ENCODE measurements around the gene CPN2. TPM values are rescaled to one million over a fixed set of nuclear protein-coding genes. Genes with fewer than 3 reads are reported as not detected.

The CPN2 gene
- polyA plus RNA-seq, 1 donor from 2014 or later: not detected

DNA sequence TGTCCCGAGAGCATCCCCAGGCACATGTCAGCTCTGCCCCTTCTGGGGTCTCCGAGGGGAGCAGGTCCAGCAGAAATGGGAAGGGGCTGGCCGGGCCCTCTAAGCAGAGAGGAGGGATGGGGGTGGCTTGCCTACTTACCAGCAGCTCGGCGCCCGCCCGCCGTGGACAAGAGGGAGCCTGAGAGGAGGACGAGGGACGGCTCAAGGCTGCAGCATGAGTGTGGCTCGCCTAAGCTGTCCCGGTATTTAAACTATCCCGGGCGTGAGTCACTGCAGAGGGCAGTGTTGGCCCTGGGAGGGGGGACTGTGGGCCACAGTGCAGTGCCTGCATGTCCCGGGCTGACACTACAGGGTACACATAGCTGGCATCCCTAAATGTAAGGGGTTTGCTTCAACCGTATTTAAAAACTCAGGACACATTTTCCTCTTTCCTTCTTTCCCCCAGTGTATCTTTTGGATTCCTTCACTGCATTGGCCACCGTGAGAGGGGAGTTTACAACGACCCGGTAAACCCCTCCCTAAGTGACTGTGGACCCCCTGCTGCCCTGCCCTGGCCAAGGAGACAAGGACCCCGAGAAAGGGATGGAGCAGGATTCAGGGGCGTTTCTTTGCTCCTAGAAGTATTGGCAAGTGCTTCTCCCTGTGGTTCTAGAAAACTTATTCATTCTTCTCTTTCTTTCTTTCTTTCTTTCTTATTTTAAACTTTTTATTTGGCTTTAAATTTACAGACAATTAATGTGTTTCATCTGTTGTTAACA is 18.6 kb upstream of the CPN2 start, which contains the start of gene LRRC15:
Gene LRRC15 (minus strand): TSS at position 222 of the 758 bp plus-strand sequence. CDS start 8,700 bp downstream, outside the sequence.
- Histone ChIP-seq H3F3A (ENCODE audit: insufficient read depth, low read length, poor library complexity, severe bottlenecking) (no peaks in the 10 kb centered on the region), H3K4me2 (ENCODE audit: low read length) (no peak within 1 kb of the TSS), H3K9me3 (ENCODE audit: low read length) (no peaks in the 10 kb centered on the region), H4K20me1 (ENCODE audit: insufficient read depth) (no peaks in the 10 kb centered on the region), H3K27me3 (ENCODE audit: insufficient read depth, low read depth, low read length) (no peaks in the 10 kb centered on the region), H3K79me2 (replicated peaks; ENCODE audit: insufficient read depth, low read length) (no peaks in the 10 kb centered on the region), H2AFZ (ENCODE audit: low read depth, low read length) (no peak within 1 kb of the TSS), H3K4me3 (ENCODE audit: low read length) (no peak within 1 kb of the TSS), H3K9me2 (ENCODE audit: insufficient read depth, low read length) (no peaks in the 10 kb centered on the region), H3K36me3 (ENCODE audit: insufficient read depth, low read length) (no peaks in the 10 kb centered on the region), H3K27ac (ENCODE audit: low read length) (no peak within 1 kb of the TSS), H3K9ac (ENCODE audit: low read length) (no peak within 1 kb of the TSS)
- no peak for TF ChIP-seq POLR2AphosphoS5 (IDR thresholded peaks at IDR 0.05)
- no peak for TF ChIP-seq TAF1 (IDR thresholded peaks at IDR 0.05; ENCODE audit: low read depth)
- no peak for TF ChIP-seq SMC3 (conservative IDR thresholded peaks at IDR 0.05; ENCODE audit: poor library complexity)
- TF ChIP-seq, protein P1, sequence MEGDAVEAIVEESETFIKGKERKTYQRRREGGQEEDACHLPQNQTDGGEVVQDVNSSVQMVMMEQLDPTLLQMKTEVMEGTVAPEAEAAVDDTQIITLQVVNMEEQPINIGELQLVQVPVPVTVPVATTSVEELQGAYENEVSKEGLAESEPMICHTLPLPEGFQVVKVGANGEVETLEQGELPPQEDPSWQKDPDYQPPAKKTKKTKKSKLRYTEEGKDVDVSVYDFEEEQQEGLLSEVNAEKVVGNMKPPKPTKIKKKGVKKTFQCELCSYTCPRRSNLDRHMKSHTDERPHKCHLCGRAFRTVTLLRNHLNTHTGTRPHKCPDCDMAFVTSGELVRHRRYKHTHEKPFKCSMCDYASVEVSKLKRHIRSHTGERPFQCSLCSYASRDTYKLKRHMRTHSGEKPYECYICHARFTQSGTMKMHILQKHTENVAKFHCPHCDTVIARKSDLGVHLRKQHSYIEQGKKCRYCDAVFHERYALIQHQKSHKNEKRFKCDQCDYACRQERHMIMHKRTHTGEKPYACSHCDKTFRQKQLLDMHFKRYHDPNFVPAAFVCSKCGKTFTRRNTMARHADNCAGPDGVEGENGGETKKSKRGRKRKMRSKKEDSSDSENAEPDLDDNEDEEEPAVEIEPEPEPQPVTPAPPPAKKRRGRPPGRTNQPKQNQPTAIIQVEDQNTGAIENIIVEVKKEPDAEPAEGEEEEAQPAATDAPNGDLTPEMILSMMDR (IDR thresholded peaks at IDR 0.05; ENCODE audit: poor library complexity, severe bottlenecking): no peak
- no peak for TF ChIP-seq EZH2 (IDR thresholded peaks at IDR 0.05; ENCODE audit: borderline replicate concordance, insufficient read depth, low read length, poor library complexity, severe bottlenecking)
- no peak for TF ChIP-seq MXI1 (conservative IDR thresholded peaks at IDR 0.05; ENCODE audit: poor library complexity, severe bottlenecking)
- TF ChIP-seq RAD21 (conservative IDR thresholded peaks at IDR 0.05): no peak
- TF ChIP-seq, protein P2, sequence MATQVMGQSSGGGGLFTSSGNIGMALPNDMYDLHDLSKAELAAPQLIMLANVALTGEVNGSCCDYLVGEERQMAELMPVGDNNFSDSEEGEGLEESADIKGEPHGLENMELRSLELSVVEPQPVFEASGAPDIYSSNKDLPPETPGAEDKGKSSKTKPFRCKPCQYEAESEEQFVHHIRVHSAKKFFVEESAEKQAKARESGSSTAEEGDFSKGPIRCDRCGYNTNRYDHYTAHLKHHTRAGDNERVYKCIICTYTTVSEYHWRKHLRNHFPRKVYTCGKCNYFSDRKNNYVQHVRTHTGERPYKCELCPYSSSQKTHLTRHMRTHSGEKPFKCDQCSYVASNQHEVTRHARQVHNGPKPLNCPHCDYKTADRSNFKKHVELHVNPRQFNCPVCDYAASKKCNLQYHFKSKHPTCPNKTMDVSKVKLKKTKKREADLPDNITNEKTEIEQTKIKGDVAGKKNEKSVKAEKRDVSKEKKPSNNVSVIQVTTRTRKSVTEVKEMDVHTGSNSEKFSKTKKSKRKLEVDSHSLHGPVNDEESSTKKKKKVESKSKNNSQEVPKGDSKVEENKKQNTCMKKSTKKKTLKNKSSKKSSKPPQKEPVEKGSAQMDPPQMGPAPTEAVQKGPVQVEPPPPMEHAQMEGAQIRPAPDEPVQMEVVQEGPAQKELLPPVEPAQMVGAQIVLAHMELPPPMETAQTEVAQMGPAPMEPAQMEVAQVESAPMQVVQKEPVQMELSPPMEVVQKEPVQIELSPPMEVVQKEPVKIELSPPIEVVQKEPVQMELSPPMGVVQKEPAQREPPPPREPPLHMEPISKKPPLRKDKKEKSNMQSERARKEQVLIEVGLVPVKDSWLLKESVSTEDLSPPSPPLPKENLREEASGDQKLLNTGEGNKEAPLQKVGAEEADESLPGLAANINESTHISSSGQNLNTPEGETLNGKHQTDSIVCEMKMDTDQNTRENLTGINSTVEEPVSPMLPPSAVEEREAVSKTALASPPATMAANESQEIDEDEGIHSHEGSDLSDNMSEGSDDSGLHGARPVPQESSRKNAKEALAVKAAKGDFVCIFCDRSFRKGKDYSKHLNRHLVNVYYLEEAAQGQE (IDR thresholded peaks at IDR 0.05; ENCODE audit: borderline replicate concordance): no peak
- TF ChIP-seq EP300 (conservative IDR thresholded peaks at IDR 0.05; ENCODE audit: poor library complexity, severe bottlenecking): no peak

DNA sequence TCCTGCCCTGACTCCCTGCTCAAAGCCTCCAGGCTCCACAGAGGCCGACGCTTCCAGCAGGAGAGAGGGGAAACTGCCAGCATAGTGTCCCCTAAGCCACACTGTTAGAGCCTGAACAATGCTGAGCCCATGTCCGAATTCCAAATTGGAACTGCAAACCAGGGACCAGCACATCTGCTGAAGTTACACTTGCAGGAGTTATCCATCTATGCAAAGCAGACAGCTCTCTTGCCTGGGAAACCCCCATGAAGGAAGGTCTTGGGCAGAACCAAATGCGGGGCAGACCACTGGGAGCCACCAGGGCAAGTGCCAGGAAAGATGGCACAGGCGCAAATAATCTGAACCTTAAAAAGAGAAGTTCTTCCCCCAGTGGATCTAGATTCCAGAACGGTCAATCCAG is 17.8 kb upstream of the CPN2 start:
- TF ChIP-seq POLR2AphosphoS5 (IDR thresholded peaks at IDR 0.05): no peak
- no peak for TF ChIP-seq SMC3 (conservative IDR thresholded peaks at IDR 0.05; ENCODE audit: poor library complexity)
- TF ChIP-seq TAF1 (IDR thresholded peaks at IDR 0.05; ENCODE audit: low read depth): no peak
- TF ChIP-seq EP300 (conservative IDR thresholded peaks at IDR 0.05; ENCODE audit: poor library complexity, severe bottlenecking): no peak
- Histone ChIP-seq H3K4me3 (ENCODE audit: low read length) (no peak overlapping the region), H3K4me2 (ENCODE audit: low read length) (no peak overlapping the region), H3K9me3 (ENCODE audit: low read length) (no peaks in the 10 kb centered on the region), H4K20me1 (ENCODE audit: insufficient read depth) (no peaks in the 10 kb centered on the region), H3K27ac (ENCODE audit: low read length) (no peak overlapping the region), H3K27me3 (ENCODE audit: insufficient read depth, low read depth, low read length) (no peaks in the 10 kb centered on the region), H3K36me3 (ENCODE audit: insufficient read depth, low read length) (no peaks in the 10 kb centered on the region), H3K79me2 (replicated peaks; ENCODE audit: insufficient read depth, low read length) (no peaks in the 10 kb centered on the region), H2AFZ (ENCODE audit: low read depth, low read length) (no peak overlapping the region), H3K9me2 (ENCODE audit: insufficient read depth, low read length) (no peaks in the 10 kb centered on the region), H3K9ac (ENCODE audit: low read length) (no peak overlapping the region), H3F3A (ENCODE audit: insufficient read depth, low read length, poor library complexity, severe bottlenecking) (no peaks in the 10 kb centered on the region)
